ENCODE data around the gene SPATS2.

- TF ChIP-seq CTCF (IDR thresholded peaks at IDR 0.05; ENCODE audit: extremely low read depth in 1 of 2, insufficient read depth in 1 of 2, low read depth in 1 of 2, low read length in 2 of 2) (no peak), POLR2A (IDR thresholded peaks at IDR 0.05; ENCODE audit: low read depth, low read length) (no peak), GATA2 (IDR thresholded peaks at IDR 0.05; ENCODE audit: insufficient read depth, insufficient read length, low read depth, low read length) (no peak), MAX (IDR thresholded peaks at IDR 0.05; ENCODE audit: insufficient read depth, insufficient read length) (no peak), EZH2 (IDR thresholded peaks at IDR 0.05; ENCODE audit: borderline replicate concordance, low read depth, low read length, severe bottlenecking) (no peak), POLR2AphosphoS5 (IDR thresholded peaks at IDR 0.05; ENCODE audit: insufficient read depth, low read depth, low read length) (no peak), MYC (IDR thresholded peaks at IDR 0.05; ENCODE audit: low read depth, low read length) (no peak)
Observed at GRCh38 chr12:49330032-49330619, 37.1 kb upstream of the SPATS2 start.

All from endothelial cell of umbilical vein (primary cell).